RWPE1 (cell line): ENCODE data around the gene CIZ1.

Source experiments
- CTCF ChIA-PET: fragments of 350-600 bp; sonication (Branson Sonifier 250); formaldehyde crosslinking; extraction: SDS; loops from one replicate; lab custom pipeline; 2021; lab: Yijun Ruan, JAX
- POLR2A ChIA-PET: fragments of 400-600 bp; formaldehyde crosslinking; extraction: SDS; loops from one replicate; lab custom pipeline; 2020; ENCODE audit warnings: antibody characterized with exemption; ENCODE audit not compliant: low non-redundant PET; lab: Yijun Ruan, JAX
- DNase-seq: peaks from one replicate; pipeline ENCODE4 v3.0.0; 2012; ENCODE audit warnings: low spot score
- H3K27ac ChIP-seq: fragments of 450-650 bp; 2 replicates; pipeline ENCODE4 v1.5.1; 2017
- TF ChIP-seq, protein P1 (sequence below): fragments of 450-650 bp; conservative IDR thresholded peaks from 2 replicates; pipeline ENCODE4 v1.5.1; 2017; ENCODE audit warnings: low read depth, mild to moderate bottlenecking

Gene CIZ1

DNA sequence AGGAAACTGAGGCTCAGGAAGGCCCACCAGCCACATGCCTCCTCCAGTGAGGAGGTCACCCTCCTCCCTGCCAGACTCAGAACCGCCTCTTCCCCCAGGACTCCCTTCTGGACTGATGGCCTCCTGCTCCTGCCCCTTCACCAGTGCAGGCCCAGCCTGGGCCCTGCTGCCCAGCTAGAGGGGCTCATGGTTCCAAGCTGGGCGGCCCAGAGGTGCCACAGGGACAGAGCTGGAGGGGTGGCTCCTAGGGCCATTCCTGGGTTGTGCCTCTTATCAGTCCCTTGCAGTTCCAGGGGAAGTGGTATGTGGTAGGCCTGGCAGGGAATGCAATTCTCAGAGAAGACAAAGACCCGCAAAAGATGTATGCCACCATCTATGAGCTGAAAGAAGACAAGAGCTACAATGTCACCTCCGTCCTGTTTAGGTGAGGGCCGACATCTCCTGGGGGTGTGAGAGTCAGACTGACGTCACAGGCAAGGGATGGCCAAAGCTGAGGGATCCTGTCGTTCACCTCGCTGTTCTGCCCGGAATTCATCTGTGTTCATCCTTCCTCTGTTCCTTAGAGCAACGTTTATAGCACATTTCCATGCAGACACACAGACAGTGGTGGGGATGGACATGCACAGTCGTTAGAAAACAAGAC lies 41.3 kb downstream of the CIZ1 start:
- no peak for DNase-seq
- ChIA-PET POLR2A (interaction anchor here (0.5 to 1.1 kb wide), 2 partner anchors 9 to 209 kb away, joined by 3 read pairs; no protein-coding TSS in a partner anchor), CTCF (interaction anchor here (0.5 to 1.0 kb wide), 2 partner anchors 25 to 60 kb away, joined by 3 to 4 read pairs; no protein-coding TSS in a partner anchor)
- TF ChIP-seq, protein P1, sequence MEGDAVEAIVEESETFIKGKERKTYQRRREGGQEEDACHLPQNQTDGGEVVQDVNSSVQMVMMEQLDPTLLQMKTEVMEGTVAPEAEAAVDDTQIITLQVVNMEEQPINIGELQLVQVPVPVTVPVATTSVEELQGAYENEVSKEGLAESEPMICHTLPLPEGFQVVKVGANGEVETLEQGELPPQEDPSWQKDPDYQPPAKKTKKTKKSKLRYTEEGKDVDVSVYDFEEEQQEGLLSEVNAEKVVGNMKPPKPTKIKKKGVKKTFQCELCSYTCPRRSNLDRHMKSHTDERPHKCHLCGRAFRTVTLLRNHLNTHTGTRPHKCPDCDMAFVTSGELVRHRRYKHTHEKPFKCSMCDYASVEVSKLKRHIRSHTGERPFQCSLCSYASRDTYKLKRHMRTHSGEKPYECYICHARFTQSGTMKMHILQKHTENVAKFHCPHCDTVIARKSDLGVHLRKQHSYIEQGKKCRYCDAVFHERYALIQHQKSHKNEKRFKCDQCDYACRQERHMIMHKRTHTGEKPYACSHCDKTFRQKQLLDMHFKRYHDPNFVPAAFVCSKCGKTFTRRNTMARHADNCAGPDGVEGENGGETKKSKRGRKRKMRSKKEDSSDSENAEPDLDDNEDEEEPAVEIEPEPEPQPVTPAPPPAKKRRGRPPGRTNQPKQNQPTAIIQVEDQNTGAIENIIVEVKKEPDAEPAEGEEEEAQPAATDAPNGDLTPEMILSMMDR: no peak
- peak overlapping the region; percentile 85 for H3K27ac ChIP-seq

DNA sequence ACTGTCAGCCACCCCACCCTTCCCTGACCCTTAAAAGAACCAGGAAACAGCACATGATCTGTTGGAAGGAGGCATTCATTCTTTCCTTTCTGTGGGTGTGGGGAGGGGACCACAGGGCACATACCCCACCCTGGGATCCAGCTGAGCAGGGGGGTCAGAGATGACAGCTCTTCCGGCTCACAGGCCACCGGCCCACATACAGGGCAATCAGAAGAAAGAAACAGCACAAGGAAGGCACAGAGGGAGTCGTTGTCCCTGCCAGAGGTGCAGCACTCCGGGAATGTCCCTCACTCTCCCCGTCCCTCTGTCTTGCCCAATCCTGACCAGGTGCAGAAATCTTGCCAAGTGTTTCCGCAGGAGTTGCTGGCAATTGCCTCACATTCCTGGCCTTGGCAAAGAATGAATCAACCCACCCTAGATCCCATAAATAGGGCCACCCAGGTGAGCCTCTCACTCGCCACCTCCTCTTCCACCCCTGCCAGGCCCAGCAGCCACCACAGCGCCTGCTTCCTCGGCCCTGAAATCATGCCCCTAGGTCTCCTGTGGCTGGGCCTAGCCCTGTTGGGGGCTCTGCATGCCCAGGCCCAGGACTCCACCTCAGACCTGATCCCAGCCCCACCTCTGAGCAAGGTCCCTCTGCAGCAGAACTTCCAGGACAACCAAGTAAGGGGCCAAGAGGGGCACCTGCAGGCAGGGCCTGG lies 42.2 kb downstream of the CIZ1 start, which contains the start of gene LCN2:
Gene LCN2 (plus strand): TSS at position 453 of the 701 bp plus-strand sequence. CDS start 73 bp downstream, at position 526.
- TF ChIP-seq, protein P1: no peak
- CTCF ChIA-PET: interaction anchor here (0.6 to 1.0 kb wide), 2 partner anchors 24 to 188 kb away, joined by 3 to 4 read pairs; no protein-coding TSS in a partner anchor
- POLR2A ChIA-PET: interaction anchor here (1.0 kb wide), 1 partner anchor 12 kb away, joined by 3 read pairs; no protein-coding TSS in a partner anchor
- peak within 1 kb of the TSS; percentile 85 for H3K27ac ChIP-seq
- DNase-seq: peak; percentile 96

DNA sequence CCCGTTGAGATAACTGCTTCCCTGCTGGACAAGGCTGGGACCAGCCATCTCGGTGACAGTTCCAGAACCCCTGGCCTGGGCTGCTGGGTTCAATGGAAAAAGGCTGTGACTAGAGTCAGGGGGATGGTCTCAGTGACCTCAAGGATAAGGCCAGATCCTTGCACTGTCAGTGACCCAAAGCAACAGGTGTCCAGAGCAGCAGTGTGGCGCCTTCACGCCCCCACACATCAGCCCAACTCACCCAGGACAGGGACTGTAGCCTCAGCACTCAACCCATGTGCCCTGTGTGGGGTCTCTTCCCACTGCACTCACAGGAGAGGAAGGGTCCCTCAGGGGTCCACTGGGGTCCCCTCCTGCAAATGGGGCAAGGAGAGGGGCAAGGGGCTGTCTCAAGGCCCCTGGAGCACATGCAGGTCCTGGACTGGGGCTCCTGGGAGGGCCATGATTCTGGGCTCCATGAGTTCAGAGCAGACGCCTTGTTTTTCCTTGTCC lies 42.8 kb downstream of the CIZ1 start:
- CTCF ChIA-PET: interaction anchor here (0.5 kb wide), 1 partner anchor 84 kb away, joined by 3 read pairs; no protein-coding TSS in a partner anchor
- POLR2A ChIA-PET: interaction anchor here (1.0 kb wide), 1 partner anchor 12 kb away, joined by 3 read pairs; no protein-coding TSS in a partner anchor
- no peak for DNase-seq
- TF ChIP-seq, protein P1: no peak
- peak overlapping the region; percentile 85 for H3K27ac ChIP-seq

DNA sequence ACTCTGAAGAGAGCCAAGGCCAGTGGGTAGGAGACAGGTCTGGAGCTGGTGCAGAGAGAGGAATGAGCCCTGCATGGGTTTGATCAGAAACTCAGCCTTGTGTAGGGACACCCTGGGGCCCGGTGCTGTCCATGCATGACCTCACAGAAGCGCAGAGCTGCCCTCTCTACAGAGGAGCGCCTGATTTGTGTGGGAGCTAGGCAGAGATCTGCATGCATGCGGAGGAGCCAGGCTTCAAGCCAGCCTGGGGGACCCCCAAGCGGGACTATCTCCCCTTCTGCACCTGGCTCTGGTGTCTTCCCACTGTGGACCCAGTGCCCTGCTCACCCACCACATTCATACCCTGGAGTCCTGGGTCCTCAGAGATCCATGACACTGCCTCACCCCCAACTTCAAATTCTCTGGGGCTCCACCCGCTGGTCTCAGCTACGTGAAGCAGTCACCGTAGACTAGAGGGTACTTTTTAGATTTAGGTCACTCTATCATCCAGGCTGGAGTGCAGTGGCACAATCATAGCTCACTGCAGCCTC lies 44.7 kb downstream of the CIZ1 start:
- no peak overlapping the region for H3K27ac ChIP-seq
- TF ChIP-seq, protein P1: no peak
- ChIA-PET POLR2A (no interaction called here), CTCF (interaction anchor here (0.5 to 1.1 kb wide), 2 partner anchors 10 to 29 kb away, joined by 3 to 4 read pairs; no protein-coding TSS in a partner anchor)
- DNase-seq: no peak

DNA sequence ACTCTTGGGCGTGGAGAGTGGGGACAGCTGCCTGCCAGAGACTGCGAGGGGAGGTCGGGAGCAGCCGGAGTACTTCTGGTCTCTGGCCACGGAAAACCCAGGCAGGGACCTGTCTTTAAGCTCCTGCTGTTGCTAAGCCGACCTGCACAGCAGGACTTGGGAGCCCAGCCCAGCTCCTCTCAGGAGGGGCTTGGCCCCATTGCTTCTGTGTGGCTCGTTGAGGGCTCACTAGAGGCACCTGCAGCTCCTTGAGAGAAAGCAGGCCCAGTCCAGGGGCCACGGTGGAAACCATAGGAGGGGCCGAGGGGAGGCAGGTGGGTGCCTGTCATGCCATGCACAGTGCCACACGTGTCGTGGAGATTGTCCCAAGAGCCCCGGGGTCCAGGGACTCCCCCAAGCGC lies 45.4 kb downstream of the CIZ1 start:
- no peak overlapping the region for H3K27ac ChIP-seq
- ChIA-PET POLR2A (interaction anchor here (0.7 to 1.3 kb wide), 3 partner anchors 14 to 17 kb away, joined by 3 to 5 read pairs (median 5); partner anchors contain the start of gene BBLN), CTCF (interaction anchor here (1.0 to 1.1 kb wide), 2 partner anchors 9 to 28 kb away, joined by 4 read pairs; no protein-coding TSS in a partner anchor)
- TF ChIP-seq, protein P1: no peak
- DNase-seq: no peak

DNA sequence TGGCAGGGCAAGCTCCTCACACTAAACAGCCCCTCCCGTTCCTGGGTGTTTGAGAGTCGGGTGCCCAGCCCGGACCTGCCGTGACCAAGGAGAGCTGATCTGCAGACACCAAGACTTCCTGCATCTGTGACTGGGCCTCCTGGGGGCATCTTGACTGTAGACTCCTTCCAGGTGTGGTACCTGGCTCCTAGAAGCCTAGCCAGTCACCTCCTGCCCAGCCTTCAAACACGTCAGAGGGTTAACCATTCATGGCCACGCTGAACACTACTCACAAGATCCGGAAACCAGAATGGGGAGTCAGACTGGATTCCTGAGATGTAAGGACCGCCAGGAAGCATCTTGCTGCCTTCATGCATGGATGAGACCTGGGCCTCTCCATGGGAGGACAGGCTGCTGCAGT lies 45.8 kb downstream of the CIZ1 start:
- TF ChIP-seq, protein P1: no peak
- peak; percentile 81 for DNase-seq
- H3K27ac ChIP-seq: no peak overlapping the region
- POLR2A ChIA-PET: interaction anchor here (0.7 to 1.3 kb wide), 3 partner anchors 14 to 17 kb away, joined by 3 to 5 read pairs (median 5); partner anchors contain the start of gene BBLN
- CTCF ChIA-PET: interaction anchor here (0.6 to 1.1 kb wide), 3 partner anchors 9 to 28 kb away, joined by 4 to 8 read pairs (median 4); no protein-coding TSS in a partner anchor
